Esophagus squamous epithelium (tissue), 4 donors: ENCODE results near the gene CELF4.

ENCODE experiments used
- POLR2A ChIP-seq, 4 donors: fragments of 450-650 bp; IDR thresholded peaks; one replicate each; pipeline ENCODE4 v1.6.1; 2017; ENCODE audit warnings: antibody characterized with exemption in 4 of 4, mild to moderate bottlenecking in 4 of 4, moderate library complexity in 3 of 4
- TF ChIP-seq, protein P1 (sequence below), 6 experiments: fragments of 450-650 bp in 4 of 6; fragments of 200-600 bp in 2 of 6; sonication (generic) in 2 of 6; IDR thresholded peaks; one replicate each; pipeline ENCODE4 v1.5.1; 2016 to 2019; ENCODE audit warnings: antibody characterized with exemption in 6 of 6, mild to moderate bottlenecking in 4 of 6, moderate library complexity in 4 of 6

DNA sequence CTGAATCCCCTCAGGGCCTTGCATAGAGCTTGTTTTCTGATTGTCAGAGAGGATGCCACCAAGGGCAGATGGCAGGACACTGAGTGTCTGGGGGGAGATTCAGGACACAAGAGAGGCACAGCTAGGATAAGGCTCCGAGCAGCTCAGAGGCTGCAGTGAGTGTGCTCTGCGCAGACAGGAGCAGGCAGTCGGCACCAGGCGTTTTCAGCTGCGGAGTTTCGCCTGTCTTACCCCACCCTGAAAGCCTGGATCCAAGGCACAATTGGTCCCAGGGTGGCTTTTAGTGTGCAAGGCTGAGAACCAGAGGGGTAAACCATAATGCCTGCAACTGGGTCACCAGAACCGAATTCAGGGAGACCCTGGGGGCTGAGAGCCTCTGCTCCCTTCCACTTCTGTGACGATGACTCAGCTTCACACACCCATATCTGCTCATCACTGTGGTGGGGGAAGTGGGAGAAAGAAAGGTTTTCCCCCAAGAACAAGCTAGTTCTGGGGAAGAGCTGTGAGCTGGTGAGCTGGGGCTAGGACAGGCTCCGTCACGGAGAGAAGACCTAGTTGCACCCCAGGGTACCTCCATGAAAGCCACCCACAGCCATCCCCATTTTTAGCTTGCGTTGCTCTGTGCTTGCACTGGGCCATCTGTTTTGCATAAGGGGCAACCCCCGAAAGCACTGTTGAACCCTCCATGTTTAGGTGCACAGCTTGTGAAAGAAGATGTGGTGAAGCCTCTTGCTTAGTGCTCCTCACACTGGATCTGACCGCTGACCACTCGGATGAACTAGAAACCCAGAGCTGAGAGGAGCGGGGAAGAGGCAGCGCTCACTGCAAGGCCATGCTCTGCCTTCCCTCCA, 173.7 kb downstream of the CELF4 start:
- TF ChIP-seq POLR2A (IDR thresholded peaks at IDR 0.05): no peak
- TF ChIP-seq, protein P1, sequence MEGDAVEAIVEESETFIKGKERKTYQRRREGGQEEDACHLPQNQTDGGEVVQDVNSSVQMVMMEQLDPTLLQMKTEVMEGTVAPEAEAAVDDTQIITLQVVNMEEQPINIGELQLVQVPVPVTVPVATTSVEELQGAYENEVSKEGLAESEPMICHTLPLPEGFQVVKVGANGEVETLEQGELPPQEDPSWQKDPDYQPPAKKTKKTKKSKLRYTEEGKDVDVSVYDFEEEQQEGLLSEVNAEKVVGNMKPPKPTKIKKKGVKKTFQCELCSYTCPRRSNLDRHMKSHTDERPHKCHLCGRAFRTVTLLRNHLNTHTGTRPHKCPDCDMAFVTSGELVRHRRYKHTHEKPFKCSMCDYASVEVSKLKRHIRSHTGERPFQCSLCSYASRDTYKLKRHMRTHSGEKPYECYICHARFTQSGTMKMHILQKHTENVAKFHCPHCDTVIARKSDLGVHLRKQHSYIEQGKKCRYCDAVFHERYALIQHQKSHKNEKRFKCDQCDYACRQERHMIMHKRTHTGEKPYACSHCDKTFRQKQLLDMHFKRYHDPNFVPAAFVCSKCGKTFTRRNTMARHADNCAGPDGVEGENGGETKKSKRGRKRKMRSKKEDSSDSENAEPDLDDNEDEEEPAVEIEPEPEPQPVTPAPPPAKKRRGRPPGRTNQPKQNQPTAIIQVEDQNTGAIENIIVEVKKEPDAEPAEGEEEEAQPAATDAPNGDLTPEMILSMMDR (IDR thresholded peaks at IDR 0.05): no peak
